GM19099 (cell line): ENCODE data around the gene TUSC2.

Source experiments
- POLR2A ChIP-seq: IDR thresholded peaks from 3 replicates; pipeline ENCODE4 v1.6.1; 2011; ENCODE audit warnings: low read depth; ENCODE audit not compliant: insufficient read length; ENCODE audit errors: extremely low read depth

TUSC2 gene

DNA sequence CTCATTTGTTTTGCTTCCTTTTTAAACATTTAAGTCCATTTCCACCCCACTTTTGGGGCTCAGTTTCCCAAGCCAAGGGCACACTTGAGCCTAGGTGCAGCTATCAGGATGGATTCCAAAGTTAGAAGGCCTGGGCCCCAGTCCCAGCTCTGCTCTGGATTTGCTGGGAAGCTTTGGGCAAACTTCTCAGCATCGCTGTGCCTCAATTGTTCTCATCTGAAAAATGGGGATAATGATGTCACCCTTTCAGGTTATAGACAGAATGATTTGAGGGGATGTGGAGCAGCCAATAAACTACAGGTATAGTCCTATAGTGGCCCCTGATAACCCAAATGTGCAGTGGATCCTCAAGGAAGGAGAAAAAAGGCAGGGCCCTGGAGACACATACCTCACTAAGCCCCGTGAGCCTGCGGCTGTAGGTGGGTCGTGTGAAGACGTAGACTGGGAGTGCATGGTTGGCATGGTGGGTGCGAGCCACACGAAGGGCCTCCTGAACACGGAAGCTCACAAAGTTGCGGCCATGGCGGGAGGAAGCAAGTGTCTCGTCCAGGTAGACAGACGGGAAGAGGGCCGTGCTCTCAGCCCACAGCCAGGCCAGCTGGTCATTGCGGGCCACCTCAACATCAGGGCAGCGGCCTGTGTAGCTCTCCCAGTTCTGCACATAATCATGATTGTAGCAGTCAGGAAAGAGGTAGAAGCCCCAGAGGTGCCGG lies 8.7 kb downstream of the TUSC2 start:
- TF ChIP-seq POLR2A: no peak

DNA sequence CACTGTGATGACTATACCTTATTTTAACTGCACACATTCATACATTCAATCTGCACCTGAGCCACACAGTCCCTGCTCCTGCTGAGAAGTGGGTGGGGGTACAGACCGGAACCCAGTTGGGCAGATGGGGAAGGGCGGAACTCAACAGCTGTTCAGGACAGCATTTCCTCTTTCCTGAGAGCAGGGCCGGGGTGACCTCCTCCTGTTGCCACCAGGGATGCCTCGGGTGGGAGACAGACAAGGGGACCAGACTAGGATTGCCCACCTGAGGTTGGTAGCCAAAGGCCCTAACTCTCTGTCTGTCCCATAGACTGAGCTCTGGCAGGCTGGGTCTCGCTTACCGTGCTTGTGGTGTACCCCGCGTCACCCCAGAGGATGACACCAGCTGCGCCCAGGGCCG lies 9.4 kb downstream of the TUSC2 start:
- no peak for TF ChIP-seq POLR2A

DNA sequence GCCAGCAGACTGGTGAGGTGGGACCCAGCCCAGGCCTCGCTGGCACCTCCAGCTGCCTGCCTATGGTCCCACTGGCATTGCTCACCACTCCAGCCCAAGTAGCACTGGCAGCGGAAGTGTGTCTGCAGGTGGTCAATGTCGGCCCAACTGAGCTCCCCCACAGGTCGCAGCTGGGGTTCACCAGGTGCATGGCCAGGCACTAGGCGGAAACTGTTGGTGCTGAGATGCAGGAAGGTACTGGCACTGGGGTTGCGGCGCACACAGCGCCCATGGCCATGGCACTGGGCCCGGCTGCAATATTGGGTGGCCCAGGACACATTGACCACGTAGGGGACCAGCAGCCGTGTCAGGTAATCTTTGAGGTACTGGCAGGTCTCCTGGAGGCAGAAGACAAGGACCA lies 9.9 kb downstream of the TUSC2 start:
- no peak for TF ChIP-seq POLR2A

DNA sequence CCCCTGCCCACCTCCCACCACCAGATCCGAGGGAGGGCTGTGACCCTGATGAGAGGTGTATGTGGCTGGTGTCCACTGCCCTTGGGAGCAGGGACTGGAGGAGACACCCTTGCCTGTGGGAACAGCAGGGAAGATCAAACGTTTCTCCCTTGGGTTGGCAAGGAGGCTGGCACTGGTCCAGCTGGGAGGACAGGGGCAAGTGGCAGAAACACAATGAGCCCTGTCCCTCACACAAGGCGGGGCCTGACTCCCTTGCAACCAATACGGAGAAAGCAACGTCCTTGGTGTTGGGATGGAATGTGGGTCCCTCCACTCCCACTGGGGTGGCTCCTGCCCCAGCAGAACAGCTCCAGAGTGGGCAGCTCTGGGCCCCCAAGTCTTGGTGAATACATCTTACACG lies 10.7 kb downstream of the TUSC2 start:
- no peak for TF ChIP-seq POLR2A

DNA sequence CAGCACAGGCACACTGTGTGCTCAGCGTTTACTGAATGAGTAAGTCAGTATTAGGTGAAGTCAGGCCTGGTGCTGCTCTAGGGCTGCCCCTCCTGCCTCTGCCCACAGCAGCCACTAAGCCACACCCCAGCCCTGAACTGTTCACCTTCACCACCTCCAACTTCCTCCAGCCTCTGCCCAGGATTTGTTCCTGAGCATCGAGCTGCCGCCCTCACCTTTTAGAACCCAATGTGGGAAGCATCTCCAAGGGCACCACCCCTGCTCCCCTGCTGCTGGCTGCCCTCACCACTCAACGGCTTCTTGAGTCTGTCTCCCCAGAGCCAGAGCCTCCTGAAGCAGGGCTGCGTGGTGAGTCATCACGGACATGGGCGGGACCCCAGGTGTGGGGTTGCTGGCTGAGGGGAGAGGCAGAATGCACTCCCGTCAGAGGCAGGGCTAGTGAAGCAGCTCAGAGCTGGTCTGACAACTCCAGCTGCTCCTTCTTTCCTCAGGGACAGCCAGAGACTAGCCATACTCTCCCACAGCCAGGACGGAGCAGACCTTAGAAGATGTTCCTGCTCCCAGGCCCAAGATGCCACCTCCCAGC lies 11.3 kb downstream of the TUSC2 start:
- TF ChIP-seq POLR2A: no peak

DNA sequence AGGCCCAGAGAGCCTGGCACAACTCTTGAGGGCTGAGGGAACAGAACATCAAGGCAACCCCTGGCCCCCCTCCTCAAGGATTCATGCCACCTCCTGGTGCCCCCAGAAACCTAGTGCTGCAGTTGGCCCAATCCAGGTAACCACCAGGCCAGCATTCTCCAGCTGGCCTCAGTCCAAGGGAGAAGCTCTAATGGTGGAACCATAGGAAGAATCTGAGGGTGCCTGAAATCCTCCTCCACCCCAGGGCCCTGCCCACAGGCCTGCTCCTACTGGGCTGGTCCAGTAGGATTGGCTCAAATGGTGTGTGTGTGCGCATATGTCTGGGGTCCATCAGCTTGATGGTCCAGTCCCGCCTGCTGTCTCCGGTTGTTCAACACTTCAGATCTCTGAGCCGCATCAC lies 13.2 kb downstream of the TUSC2 start:
- TF ChIP-seq POLR2A: no peak

DNA sequence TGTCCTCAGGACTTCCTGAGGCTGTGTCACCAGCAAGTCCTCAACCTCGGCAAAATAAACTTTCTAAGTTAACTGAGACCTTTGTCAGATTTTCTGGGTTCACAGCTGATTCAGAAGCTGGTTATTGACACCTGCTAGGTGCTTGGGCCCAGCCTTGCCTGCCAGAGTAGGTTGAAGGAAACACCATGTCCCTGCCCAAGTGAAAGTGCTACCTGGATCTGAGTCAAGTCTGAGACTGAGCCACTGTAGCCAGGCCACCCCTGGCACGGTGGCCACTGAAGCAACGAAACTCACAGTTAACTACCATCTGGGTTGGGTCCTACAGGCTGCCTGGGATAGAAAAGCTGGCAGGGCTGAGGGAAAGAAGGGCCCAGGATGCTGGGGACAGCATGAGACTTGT lies 13.7 kb downstream of the TUSC2 start:
- TF ChIP-seq POLR2A: no peak

DNA sequence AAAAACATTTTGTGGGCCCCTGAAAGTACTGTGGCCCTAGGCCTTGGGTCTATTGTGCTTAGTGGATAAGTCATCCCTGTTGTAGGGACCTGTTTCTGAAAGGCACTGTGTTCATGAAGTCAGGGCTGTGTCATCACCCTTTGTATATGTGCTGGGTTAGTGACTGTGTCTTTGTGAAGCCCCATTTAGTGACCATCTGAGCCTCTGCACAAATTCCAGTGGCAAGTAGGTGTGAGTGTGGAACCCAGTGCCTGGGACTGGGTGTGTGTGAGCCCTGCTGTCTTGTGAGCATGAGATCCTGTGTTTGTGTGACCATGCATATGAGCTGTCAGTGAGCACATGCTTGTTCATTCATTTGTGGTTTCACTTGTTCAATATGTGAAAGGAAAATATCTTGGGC lies 23.4 kb downstream of the TUSC2 start:
- TF ChIP-seq POLR2A: no peak

DNA sequence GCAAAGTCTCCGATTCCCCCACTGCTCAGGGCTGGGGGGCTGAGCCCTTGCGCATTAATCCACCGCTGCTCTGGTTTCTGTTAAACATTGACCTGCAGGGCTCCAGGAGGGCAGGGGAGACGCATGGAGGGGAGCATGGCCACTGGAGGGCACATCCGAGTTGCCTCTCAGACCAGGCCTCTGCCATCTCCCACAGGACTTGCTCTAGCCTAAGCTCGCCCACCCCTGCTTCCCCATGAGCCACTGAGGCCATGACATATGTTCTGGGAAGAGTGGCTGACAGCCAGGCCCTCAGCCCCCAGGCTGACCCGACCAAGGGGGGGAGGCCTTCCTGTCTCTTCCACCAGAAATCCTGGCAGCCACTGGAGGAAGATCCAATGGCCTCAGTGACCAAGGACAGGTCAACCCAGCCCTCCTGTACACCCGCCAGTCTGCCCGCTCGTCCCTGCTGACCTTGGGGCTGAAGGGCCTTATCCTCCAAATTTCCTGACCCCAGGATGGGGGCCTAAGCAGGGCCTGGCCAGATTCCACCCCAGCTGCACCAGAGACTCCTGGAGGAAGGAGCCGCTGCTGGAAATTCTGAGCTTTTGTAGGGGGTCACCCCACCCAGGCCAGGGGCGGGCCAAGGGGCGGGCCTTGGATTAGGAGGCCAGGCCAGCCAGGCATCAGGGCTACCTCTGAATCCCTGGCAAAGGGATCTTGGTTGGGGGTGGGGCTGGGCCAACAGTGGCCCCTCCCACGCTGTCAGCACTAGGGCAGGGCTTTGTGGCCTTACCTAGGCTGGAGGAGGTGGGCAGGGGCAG lies 24.8 kb downstream of the TUSC2 start, which contains the start of gene HYAL1:
Gene HYAL1, minus strand, starts transcription at position 562 of the 803 bp plus-strand sequence. CDS start 618 bp downstream, outside the sequence.
- TF ChIP-seq POLR2A: no peak

DNA sequence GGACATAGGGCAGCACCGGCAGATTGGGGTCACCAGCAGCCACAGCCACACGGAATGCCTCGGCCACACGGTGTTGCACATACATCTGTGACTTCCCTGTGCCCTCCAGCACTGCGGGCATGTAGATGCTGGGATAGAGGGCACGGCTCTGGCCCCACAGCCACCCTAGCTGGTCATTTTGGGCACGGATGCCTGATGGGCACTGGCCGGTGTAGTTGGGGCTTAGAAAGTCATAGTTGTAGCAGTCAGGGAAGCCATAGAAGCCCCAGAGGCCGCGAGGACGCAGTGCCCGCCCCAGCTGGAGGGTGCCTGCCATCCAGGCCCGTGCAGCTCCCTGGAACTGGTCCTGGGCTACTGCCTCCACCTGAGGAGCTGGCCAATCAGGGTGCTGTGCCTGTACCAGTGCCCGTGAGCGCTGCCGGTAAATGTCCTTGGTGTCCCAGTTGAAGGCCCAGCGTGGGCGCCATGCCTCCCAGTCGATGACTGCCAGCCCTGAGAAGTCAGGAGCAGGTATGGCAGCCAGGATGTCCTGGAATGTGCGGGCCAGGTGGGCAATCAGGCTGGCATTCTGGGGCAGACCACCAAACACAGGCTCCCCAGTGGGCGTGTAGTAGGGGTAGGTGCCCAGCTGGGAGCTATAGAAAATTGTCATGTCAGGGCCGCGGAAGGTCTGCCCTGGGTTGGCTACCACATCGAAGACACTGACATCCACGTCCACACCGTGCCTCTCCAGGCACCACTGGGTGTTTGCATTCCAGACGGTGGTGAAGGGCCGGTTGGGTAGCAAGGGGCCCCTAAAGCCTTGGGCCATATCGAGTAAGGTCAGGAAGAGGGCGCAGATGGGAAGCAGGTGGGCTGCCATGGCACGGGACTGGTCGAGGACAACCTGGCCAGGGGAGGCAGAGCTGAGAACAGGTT lies 25.7 kb downstream of the TUSC2 start:
- no peak for TF ChIP-seq POLR2A

DNA sequence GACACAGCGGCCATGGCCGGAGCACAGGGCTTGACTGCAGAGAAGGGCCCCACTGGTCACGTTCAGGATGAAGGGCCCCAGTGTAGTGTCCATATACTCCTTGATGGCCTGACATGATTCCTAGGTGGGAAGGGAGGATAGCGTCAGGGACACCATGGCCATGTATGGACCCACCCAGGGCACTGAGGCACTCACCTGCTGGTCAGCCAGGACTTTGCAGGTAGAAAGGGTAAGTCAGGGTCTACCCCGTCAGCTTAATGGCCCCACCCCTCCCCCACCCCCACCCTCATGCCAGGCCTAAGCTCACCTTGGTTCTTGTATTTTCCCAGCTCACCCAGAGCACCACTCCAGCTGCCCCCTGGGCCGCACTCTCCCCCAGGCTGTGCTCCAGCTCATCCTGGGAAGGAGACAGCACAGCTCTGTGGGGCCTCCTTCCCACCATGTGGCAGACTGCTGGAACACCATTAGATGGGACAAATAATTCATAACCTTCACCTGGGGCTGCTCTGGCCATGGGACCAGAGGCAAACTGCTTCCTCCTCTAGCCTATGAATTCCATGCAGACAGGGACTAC lies 27.3 kb downstream of the TUSC2 start:
- TF ChIP-seq POLR2A: no peak

DNA sequence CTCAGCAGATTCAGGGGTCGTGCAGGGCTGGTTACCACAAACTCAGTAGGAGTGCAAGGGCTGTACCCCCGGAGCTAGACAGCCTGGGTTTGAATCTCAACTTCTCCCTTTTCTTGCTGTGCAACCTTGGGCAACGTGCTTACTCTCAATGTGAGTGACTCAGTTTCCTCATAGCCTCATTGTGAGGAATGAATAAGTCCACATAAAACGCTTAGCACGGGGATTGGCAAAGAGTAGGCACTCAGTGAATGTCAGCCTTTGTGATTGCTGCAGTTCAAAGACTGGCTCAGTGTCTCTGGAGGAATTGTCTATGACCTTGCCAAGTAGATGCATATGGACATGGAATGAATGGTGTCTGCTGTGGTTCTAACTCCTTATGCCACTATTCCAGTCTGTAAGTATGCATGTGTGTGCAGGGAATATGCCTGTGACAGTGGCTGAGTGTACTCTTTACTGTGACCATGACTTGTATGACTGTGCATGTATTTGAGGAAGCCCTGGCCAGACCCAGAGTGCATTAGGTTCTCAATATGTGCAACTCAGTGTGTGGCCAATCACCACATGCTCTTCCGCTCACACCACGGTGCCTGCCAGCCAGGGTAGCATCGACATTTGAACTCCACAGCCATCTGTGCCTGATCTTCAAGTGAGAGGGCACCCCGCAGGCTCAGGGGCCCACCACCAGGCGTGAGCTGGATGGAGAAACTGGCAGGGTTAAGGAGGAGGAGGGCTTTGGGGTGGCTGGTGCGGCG lies 27.9 kb downstream of the TUSC2 start:
- no peak for TF ChIP-seq POLR2A

DNA sequence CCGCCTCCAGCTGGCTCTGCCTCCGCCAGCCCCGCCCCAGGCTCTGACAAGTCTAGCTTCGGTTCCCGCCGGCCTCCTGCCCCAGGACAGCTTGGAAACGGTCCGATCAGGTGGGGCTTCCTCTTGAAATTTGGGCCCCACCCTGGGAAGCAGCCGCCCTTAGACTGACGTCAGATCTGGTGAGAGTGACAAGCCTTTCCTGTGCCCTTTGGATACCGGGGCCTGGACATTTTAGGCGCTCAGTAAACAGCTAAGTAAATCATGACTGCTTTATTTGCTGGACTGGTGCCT lies 28.4 kb downstream of the TUSC2 start:
- TF ChIP-seq POLR2A: no peak
